ENCODE data around the gene FAM187B. TPM values are rescaled to one million over a fixed set of nuclear protein-coding genes. Genes with fewer than 3 reads are reported as not detected.
A peak's percentile ranks its signal among the peaks of the same experiment; 100 is the strongest.

FAM187B gene
- total and polyA plus RNA-seq, 4 donors: 0.17 TPM; not detected in 3

GRCh38 chr19:35267353-35267817 is 38.8 kb upstream of the FAM187B start:
- peak overlapping the region; percentile 77 to 95 for H3K27ac ChIP-seq (ENCODE audit: low read depth in 1 of 2, low read length in 2 of 2)
- H3K4me1 ChIP-seq (ENCODE audit: control insufficient read depth in 4 of 4, insufficient read depth in 4 of 4, low read length in 3 of 4): peaks cover 19 to 55% (median 41%) of the 10 kb centered on the region in 4 donors
- H3K4me3 ChIP-seq (ENCODE audit: low read depth in 1 of 3, low read length in 3 of 3): peak overlapping the region; percentile 63 to 89 (median 83)
- H3K27me3 ChIP-seq (ENCODE audit: control insufficient read depth in 4 of 4, insufficient read depth in 4 of 4, low read length in 3 of 4): no peaks in the 10 kb centered on the region
- H3K9ac ChIP-seq (ENCODE audit: low read depth in 1 of 2, low read length in 2 of 2): peak overlapping the region; percentile 87
- peaks cover 0 to 10% (median 4%) of the 10 kb centered on the region in 4 donors for H3K36me3 ChIP-seq (ENCODE audit: control insufficient read depth in 4 of 4, insufficient read depth in 3 of 4, low read depth in 1 of 4, low read length in 3 of 4)
- DNase-seq (ENCODE audit: low spot score): peak; percentile 57
- TF ChIP-seq RAD21 (IDR thresholded peaks at IDR 0.05): no peak
- TF ChIP-seq SP1 (IDR thresholded peaks at IDR 0.05): no peak
- TF ChIP-seq NR2F2 (IDR thresholded peaks at IDR 0.05): no peak
- TF ChIP-seq GABPA (IDR thresholded peaks at IDR 0.05 in 1 of 2, conservative IDR thresholded peaks at IDR 0.05 in 1 of 2): no peak
- no peak for TF ChIP-seq FOXA2 (IDR thresholded peaks at IDR 0.05)
- TF ChIP-seq HNF4G (IDR thresholded peaks at IDR 0.05): no peak
- TF ChIP-seq RXRA (IDR thresholded peaks at IDR 0.05): no peak
- no peak for TF ChIP-seq FOXA1 (IDR thresholded peaks at IDR 0.05)
- no peak for TF ChIP-seq REST (IDR thresholded peaks at IDR 0.05)
- TF ChIP-seq YY1 (IDR thresholded peaks at IDR 0.05): no peak
- no peak for TF ChIP-seq ZBTB33 (IDR thresholded peaks at IDR 0.05)
- H3K9me3 ChIP-seq (ENCODE audit: control insufficient read depth in 4 of 4, low read length in 3 of 4): no peaks in the 10 kb centered on the region
- WGBS: 1% methylated on average over 40 of the region's 40 CpGs

- H3K4me1 ChIP-seq (ENCODE audit: control insufficient read depth in 4 of 4, insufficient read depth in 4 of 4, low read length in 3 of 4): peaks cover 13 to 54% (median 37%) of the 10 kb centered on the region in 4 donors
- H3K9me3 ChIP-seq (ENCODE audit: control insufficient read depth in 4 of 4, low read length in 3 of 4): no peaks in the 10 kb centered on the region
- H3K27me3 ChIP-seq (ENCODE audit: control insufficient read depth in 4 of 4, insufficient read depth in 4 of 4, low read length in 3 of 4): no peaks in the 10 kb centered on the region
- no peak for DNase-seq (ENCODE audit: low spot score)
- H3K27ac ChIP-seq (ENCODE audit: low read depth in 1 of 2, low read length in 2 of 2): peak overlapping the region; percentile 77 to 95
- WGBS: 39% methylated on average over 39 of the region's 39 CpGs
- H3K36me3 ChIP-seq (ENCODE audit: control insufficient read depth in 4 of 4, insufficient read depth in 3 of 4, low read depth in 1 of 4, low read length in 3 of 4): peaks cover 0 to 12% (median 4%) of the 10 kb centered on the region in 4 donors
- peak overlapping the region in 2 of 3 donors; percentile 83 to 89 for H3K4me3 ChIP-seq (ENCODE audit: low read depth in 1 of 3, low read length in 3 of 3)
- peak overlapping the region; percentile 87 for H3K9ac ChIP-seq (ENCODE audit: low read depth in 1 of 2, low read length in 2 of 2)
- TF ChIP-seq RXRA (IDR thresholded peaks at IDR 0.05): no peak
- no peak for TF ChIP-seq SP1 (IDR thresholded peaks at IDR 0.05)
- no peak for TF ChIP-seq HNF4G (IDR thresholded peaks at IDR 0.05)
- TF ChIP-seq YY1 (IDR thresholded peaks at IDR 0.05): no peak
- TF ChIP-seq CTCF (IDR thresholded peaks at IDR 0.05; ENCODE audit: low read depth, low read length, missing input control): no peak
- no peak for TF ChIP-seq ATF3 (IDR thresholded peaks at IDR 0.05)
- TF ChIP-seq GABPA (IDR thresholded peaks at IDR 0.05 in 1 of 2, conservative IDR thresholded peaks at IDR 0.05 in 1 of 2): no peak
- no peak for TF ChIP-seq ZBTB33 (IDR thresholded peaks at IDR 0.05)
- no peak for TF ChIP-seq HNF4A (conservative IDR thresholded peaks at IDR 0.05)
- TF ChIP-seq JUND (IDR thresholded peaks at IDR 0.05): no peak
- no peak for TF ChIP-seq REST (IDR thresholded peaks at IDR 0.05)
- TF ChIP-seq FOXA2 (IDR thresholded peaks at IDR 0.05): no peak
- TF ChIP-seq TAF1 (conservative IDR thresholded peaks at IDR 0.05): no peak
Measured at GRCh38 chr19:35266520-35267352, 38.2 kb upstream of the FAM187B start.

All from liver (tissue), 9 donors.